Endothelial cell (in vitro differentiated cells): ENCODE results near the gene PIK3CD. TPM values are rescaled to one million over a fixed set of nuclear protein-coding genes. Genes with fewer than 3 reads are reported as not detected.
"Not testable (repeated sequence)": the region's sequence is repeated elsewhere in the genome, so short reads cannot be mapped to it uniquely, and the experiment has no call there.

Source experiments
- DNase-seq: peaks from one replicate; pipeline ENCODE4 v3.0.0; 2021; ENCODE audit warnings: low spot score
- H3K27ac Mint-ChIP-seq: one replicate; pipeline ENCODE4 v1.8.0; 2021; ENCODE audit warnings: mixed read lengths, inconsistent platforms; ENCODE audit not compliant: unreplicated experiment
- H3K27me3 Mint-ChIP-seq: one replicate; pipeline ENCODE4 v1.8.0; 2021; ENCODE audit warnings: mild to moderate bottlenecking, moderate library complexity, mixed read lengths, inconsistent platforms; ENCODE audit not compliant: unreplicated experiment
- H3K36me3 Mint-ChIP-seq: one replicate; pipeline ENCODE4 v1.8.0; 2021; ENCODE audit warnings: mild to moderate bottlenecking, low read depth, mixed read lengths, inconsistent platforms; ENCODE audit not compliant: unreplicated experiment
- H3K4me1 Mint-ChIP-seq: one replicate; pipeline ENCODE4 v1.8.0; 2021; ENCODE audit warnings: mild to moderate bottlenecking, mixed read lengths, inconsistent platforms; ENCODE audit not compliant: unreplicated experiment
- H3K4me3 Mint-ChIP-seq: one replicate; pipeline ENCODE4 v1.8.0; 2021; ENCODE audit warnings: mild to moderate bottlenecking, mixed read lengths, inconsistent platforms; ENCODE audit not compliant: unreplicated experiment
- H3K9me3 Mint-ChIP-seq: one replicate; pipeline ENCODE4 v1.8.0; 2021; ENCODE audit warnings: mixed read lengths, inconsistent platforms; ENCODE audit not compliant: unreplicated experiment
- CTCF ChIP-seq: fragments of 200-600 bp; sonication (generic); IDR thresholded peaks from one replicate; pipeline ENCODE4 v1.5.0; 2021; ENCODE audit warnings: antibody characterized with exemption; ENCODE audit not compliant: unreplicated experiment
- total RNA-seq: library from RNA; stranded (reverse); fragmentation: NEBNext Ultra II Directional; extraction: Animal tissue kit (Norgen Biotek cat#: 25700); gene quantifications from one replicate; pipeline ENCODE4 v1.2.1, GENCODE V29; 2021; ENCODE audit not compliant: unreplicated experiment

PIK3CD gene
- total RNA-seq, 1 donor from 2014 or later = 30.3 TPM

GRCh38 chr1:9621032-9621431, 30.5 kb upstream of the PIK3CD start:
- H3K36me3 Mint-ChIP-seq = peaks cover 4% of the 10 kb centered on the region
- no peak overlapping the region for H3K4me3 Mint-ChIP-seq
- no peaks in the 10 kb centered on the region for H3K9me3 Mint-ChIP-seq
- no peak for DNase-seq
- no peak overlapping the region for H3K27ac Mint-ChIP-seq
- peaks cover under 1% of the 10 kb centered on the region for H3K27me3 Mint-ChIP-seq
- H3K4me1 Mint-ChIP-seq = no peaks in the 10 kb centered on the region
- no peak for TF ChIP-seq CTCF

GRCh38 chr1:9624081-9624480, 27.4 kb upstream of the PIK3CD start:
- no peak for TF ChIP-seq CTCF
- H3K9me3 Mint-ChIP-seq = no peaks in the 10 kb centered on the region
- no peak for DNase-seq
- no peak overlapping the region for H3K4me3 Mint-ChIP-seq
- peaks cover 7% of the 10 kb centered on the region for H3K27me3 Mint-ChIP-seq
- H3K4me1 Mint-ChIP-seq = no peaks in the 10 kb centered on the region
- no peak overlapping the region for H3K27ac Mint-ChIP-seq
- H3K36me3 Mint-ChIP-seq = peaks cover 2% of the 10 kb centered on the region

GRCh38 chr1:9625030-9625429, 26.5 kb upstream of the PIK3CD start:
- H3K4me3 Mint-ChIP-seq, H3K27me3 Mint-ChIP-seq, H3K4me1 Mint-ChIP-seq, H3K27ac Mint-ChIP-seq, H3K9me3 Mint-ChIP-seq, DNase-seq, H3K36me3 Mint-ChIP-seq: not testable (repeated sequence)

GRCh38 chr1:9626201-9626608, 25.3 kb upstream of the PIK3CD start:
- H3K27ac Mint-ChIP-seq = peak overlapping the region; percentile 58
- H3K4me1 Mint-ChIP-seq = no peaks in the 10 kb centered on the region
- no peak for TF ChIP-seq CTCF
- H3K4me3 Mint-ChIP-seq = no peak overlapping the region
- H3K36me3 Mint-ChIP-seq = no peaks in the 10 kb centered on the region
- no peaks in the 10 kb centered on the region for H3K9me3 Mint-ChIP-seq
- peaks cover 7% of the 10 kb centered on the region for H3K27me3 Mint-ChIP-seq
- no peak for DNase-seq

- TF ChIP-seq CTCF = no peak
- H3K27ac Mint-ChIP-seq = no peak overlapping the region
- H3K9me3 Mint-ChIP-seq = no peaks in the 10 kb centered on the region
- DNase-seq = no peak
- no peaks in the 10 kb centered on the region for H3K4me1 Mint-ChIP-seq
- peaks cover 7% of the 10 kb centered on the region for H3K27me3 Mint-ChIP-seq
- H3K36me3 Mint-ChIP-seq = no peaks in the 10 kb centered on the region
- no peak overlapping the region for H3K4me3 Mint-ChIP-seq
Measured at GRCh38 chr1:9628541-9629444, 22.7 kb upstream of the PIK3CD start.
